Activated T-cell treated with anti-CD3 and anti-CD28 coated beads for 24 hours (primary cell): ENCODE results near the gene SIL1.
A peak's percentile ranks its signal among the peaks of the same experiment; 100 is the strongest.

ENCODE experiments used
- DNase-seq: peaks from one replicate; pipeline ENCODE4 v3.0.0-alpha.2; 2020; ENCODE audit warnings: low read depth

The SIL1 gene

GRCh38 chr5:138979684-138980280 lies 218.4 kb downstream of the SIL1 start:
- peak; percentile 7 for DNase-seq

- no peak for DNase-seq
Measured at GRCh38 chr5:138978581-138978980, 219.6 kb downstream of the SIL1 start.

GRCh38 chr5:138978080-138978479 lies 220.1 kb downstream of the SIL1 start:
- DNase-seq = no peak

GRCh38 chr5:138975098-138975847 lies 222.9 kb downstream of the SIL1 start:
- DNase-seq = no peak

- no peak for DNase-seq
Measured at GRCh38 chr5:138974227-138975063, 223.7 kb downstream of the SIL1 start.

- DNase-seq = no peak
Measured at GRCh38 chr5:138972836-138973235, 225.3 kb downstream of the SIL1 start.

GRCh38 chr5:138972230-138972629 lies 225.9 kb downstream of the SIL1 start:
- DNase-seq = no peak

- DNase-seq = no peak
Measured at GRCh38 chr5:138969323-138970002, 228.7 kb downstream of the SIL1 start.

GRCh38 chr5:138968601-138969000 lies 229.6 kb downstream of the SIL1 start:
- DNase-seq = no peak

GRCh38 chr5:138967791-138968448 lies 230.2 kb downstream of the SIL1 start:
- DNase-seq = no peak

- no peak for DNase-seq
Measured at GRCh38 chr5:138966236-138966985, 231.8 kb downstream of the SIL1 start.

- no peak for DNase-seq
Measured at GRCh38 chr5:138965626-138966025, 232.5 kb downstream of the SIL1 start.

GRCh38 chr5:138964647-138965201 lies 233.4 kb downstream of the SIL1 start:
- no peak for DNase-seq

GRCh38 chr5:138963763-138964371 lies 234.3 kb downstream of the SIL1 start:
- DNase-seq = no peak

- no peak for DNase-seq
Measured at GRCh38 chr5:138962614-138963370, 235.4 kb downstream of the SIL1 start.

GRCh38 chr5:138961729-138962128 lies 236.4 kb downstream of the SIL1 start:
- no peak for DNase-seq

GRCh38 chr5:138961221-138961620 lies 236.9 kb downstream of the SIL1 start:
- DNase-seq = no peak

- no peak for DNase-seq
Measured at GRCh38 chr5:138960145-138960692, 237.9 kb downstream of the SIL1 start.

- no peak for DNase-seq
Measured at GRCh38 chr5:138956801-138957200, 241.4 kb downstream of the SIL1 start.
